NCI-H748 (cell line): ENCODE results near the gene TUBA1C.
"Not testable (repeated sequence)": the region's sequence is repeated elsewhere in the genome, so short reads cannot be mapped to it uniquely, and the experiment has no call there.

ENCODE experiments used
- DNase-seq: peaks from one replicate; lab custom pipeline; 2025; ENCODE audit not compliant: unreplicated experiment; lab: John Stamatoyannopoulos, UW

TUBA1C gene

DNA sequence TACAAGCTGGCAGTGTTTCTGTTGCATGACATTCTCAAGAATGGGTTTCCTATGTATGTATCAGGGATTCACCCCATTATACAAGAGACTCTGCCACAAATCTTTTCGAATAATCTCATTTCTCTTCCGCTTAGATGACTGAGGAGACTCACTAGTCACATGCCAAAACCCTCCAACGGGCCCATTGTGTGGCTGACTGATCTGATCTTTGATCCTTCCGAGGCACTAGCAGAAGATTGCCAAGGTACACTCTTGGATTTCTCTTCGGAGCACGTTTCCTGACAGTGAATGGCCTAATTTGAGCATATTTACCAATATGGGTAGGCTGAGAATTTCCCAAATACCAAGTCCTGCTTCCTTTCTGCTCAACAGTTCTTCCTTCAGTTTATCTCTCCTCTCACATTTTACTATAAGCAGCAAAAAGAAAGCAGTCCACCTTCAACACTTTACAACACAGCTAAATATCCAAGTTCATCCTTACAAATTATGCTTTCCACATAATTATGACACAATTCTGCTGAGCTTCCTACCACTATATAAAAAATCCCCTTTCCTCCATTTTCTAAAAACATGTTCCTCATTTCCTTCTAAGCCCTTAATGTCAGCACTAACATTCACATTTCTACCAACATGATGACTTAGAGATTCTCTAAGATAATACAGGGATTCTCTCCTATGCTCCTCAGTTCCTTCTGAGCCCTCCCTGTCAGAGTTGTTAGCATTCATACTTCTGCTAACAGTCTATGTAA lies 41.1 kb downstream of the TUBA1C start:
- no peak for DNase-seq

DNA sequence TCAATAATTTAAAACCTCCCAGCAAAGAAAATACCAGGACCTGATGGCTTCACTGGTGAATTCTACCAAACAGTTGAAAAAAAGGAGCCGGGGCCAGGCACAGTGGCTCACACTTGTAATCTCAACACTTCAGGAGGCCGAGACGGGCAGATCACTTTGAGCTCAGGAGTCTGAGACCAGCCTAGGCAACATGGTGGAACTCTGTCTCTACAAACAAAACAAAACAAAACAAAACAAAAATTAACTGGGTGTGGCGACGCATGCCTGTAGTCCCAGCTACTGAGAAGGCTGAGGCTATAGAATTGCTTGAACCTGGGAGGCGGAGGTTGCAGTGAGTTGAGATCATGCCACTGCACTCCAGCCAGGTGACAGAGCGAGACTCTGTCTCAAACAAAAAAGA lies 44.5 kb downstream of the TUBA1C start:
- peak; percentile 9 for DNase-seq

DNA sequence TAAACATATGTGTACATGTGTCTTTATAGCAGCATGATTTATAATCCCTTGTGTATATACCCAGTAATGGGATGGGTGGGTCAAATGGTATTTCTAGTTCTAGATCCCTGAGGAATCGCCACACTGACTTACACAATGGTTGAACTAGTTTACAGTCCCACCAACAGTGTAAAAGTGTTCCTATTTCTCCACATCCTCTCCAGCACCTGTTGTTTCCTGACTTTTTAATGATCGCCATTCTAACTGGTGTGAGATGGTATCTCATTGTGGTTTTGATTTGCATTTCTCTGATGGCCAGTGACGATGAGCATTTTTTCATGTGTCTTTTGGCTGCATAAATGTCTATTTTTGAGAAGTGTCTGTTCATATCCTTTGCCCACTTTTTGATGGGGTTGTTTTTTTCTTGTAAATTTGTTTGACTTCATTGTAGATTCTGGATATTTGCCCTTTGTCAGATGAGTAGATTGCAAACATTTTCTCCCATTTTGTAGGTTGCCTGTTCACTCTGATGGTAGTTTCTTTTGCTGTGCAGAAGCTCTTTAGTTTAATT lies 45.6 kb downstream of the TUBA1C start:
- DNase-seq: not testable (repeated sequence)

DNA sequence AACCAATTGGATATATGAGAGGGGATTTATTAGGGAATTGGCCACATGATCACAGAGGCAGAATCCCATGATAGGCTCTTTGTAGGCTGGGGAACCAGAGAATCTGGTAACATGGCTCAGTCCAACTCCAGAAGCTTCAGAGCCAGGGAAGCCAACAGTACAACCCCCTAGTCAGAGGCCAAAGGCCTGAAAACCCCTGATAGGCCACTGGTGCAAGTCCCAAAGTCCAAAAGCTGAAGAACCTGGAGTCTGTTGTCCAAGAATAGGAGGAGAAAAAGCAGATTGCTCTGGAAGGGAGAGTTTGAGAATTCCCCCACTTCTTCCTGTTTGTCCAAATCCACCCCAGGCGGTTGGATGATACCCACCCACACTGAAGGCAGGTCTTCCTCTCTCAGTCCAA lies 49.9 kb downstream of the TUBA1C start:
- no peak for DNase-seq

DNA sequence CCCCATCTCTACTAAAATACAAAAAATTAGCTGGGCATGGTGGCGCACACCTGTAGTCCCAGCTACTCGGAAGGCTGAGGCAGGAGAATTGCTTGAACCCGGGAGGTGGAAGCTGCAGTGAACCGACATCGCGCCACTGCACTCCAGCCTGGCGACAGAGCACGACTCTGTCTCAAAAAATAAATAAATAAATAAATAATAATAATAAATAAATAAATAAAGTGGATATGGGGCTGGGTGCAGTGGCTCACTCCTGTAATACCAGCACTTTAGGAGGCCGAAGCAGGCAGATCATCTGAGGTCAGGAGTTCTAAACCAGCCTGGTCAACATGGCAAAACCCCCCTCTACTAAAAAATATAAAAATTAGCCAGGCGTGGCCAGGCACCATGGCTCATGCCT lies 52.2 kb downstream of the TUBA1C start:
- not testable (repeated sequence) for DNase-seq

DNA sequence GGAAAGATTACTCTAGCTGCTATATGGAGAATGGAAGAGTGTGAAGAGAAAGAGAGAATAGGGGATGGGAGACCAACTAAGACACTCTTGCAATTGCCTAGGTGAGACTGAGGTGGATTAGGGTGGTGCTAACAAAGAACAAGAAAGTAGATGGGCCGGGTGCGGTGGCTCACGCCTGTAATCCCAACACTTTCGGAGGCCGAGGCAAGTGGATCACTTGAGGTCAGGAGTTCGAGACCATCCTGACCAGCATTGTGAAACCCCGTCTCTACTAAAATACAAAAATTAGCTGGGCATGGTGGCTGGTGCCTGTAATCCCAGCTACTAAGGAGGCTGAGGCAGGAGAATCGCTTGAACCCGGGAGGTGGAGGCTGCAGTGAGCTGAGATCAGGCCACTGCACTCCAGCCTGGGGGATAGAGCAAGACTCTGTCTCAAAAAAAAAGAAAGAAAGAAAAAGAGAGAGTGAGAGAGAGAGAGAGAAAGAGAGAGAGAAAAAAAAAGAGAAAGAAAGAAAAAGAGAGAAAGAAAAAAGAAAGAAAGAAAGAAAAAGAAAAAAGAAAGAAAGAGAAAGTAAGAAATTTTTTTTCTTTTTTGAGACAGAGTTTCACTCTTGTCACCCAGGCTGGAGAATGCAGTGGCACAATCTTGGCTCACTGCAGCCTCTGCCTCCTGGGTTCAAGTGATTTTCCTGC lies 55.7 kb downstream of the TUBA1C start:
- DNase-seq: not testable (repeated sequence)

DNA sequence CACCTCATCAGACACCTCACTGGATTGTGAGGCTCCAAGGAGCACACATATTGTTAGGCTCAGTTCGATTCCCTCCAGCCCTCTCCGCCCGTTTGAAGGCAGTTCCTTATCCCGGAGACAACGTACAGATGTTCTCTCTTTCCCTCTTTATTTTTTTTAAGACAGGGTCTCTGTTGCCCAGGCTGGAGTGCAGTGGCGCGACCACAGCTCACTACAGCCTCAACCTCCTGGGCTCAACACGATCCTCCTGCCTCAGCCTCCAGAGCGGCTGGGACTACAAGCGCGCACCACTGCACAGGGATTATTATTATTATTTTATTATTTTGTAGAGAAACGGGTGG lies 57.5 kb downstream of the TUBA1C start:
- DNase-seq: no peak

DNA sequence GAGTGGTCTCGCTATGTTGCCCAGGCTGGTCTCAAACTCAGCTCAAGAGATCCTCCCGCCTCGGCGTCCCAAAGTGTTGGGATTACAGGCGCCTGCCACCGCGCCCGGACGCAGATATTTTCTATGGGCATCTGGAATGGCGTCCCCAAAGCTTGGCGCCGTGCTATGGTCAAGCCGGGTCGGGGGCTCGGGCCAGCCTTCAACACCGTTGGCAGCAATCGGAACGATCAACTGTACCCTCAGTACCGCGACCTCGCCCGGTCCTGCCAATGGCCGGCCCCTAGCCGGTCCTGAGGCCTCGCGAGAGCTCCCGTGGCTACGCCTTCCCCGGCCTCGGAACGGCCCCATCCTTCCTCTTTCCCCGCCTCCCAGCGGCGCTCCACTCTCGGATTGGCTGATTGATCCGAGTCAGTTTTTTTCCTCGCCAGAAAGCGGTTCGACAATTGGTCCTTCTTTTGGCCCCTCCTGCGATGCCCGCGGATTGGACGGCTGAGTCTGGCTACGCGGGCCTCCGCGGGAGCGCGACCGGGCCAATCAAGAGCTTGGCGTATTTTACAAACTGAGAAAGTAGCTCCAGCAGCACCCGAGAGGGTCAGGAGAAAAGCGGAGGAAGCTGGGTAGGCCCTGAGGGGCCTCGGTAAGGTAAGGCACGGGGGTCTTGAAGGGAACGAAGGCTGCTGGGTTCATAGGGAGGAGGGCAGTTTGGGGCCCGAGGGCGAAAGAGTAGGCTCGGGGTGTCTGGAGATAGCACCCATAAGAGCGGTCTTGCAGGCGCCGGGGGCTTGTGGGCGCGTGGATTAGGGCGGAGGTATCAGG lies 58.0 kb downstream of the TUBA1C start, which contains the start of gene TROAP:
TSS of gene TROAP (plus strand) at position 548 of the 816 bp plus-strand sequence. CDS start 354 bp downstream, outside the sequence.
- peak; percentile 99 for DNase-seq

DNA sequence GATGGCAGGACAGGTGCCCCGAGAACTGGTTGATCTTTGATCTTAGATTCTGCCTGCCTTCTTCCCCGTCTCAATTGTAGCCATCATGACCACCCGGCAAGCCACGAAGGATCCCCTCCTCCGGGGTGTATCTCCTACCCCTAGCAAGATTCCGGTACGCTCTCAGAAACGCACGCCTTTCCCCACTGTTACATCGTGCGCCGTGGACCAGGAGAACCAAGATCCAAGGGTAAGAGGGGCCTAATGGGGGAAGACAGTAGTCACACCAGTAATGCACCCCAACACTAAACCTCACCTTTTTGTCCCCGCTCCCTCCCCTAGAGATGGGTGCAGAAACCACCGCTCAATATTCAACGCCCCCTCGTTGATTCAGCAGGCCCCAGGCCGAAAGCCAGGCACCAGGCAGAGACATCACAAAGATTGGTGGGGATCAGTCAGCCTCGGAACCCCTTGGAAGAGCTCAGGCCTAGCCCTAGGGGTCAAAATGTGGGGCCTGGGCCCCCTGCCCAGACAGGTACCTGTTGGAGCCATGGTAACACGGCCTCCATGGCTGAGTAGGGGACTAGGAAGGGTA lies 58.7 kb downstream of the TUBA1C start:
- no peak for DNase-seq
